GM19455 (cell line): ENCODE data around the gene TUBB2B.
"Not testable (repeated sequence)": the region's sequence is repeated elsewhere in the genome, so short reads cannot be mapped to it uniquely, and the experiment has no call there.

Source experiments
- ATAC-seq: cut with Tn5 transposase; IDR thresholded peaks from one replicate; pipeline ENCODE4 v1.9.1; 2021; ENCODE audit not compliant: unreplicated experiment

The TUBB2B gene

GRCh38 chr6:3190779-3191178 is 36.7 kb downstream of the TUBB2B start:
- no peak for ATAC-seq

GRCh38 chr6:3190056-3190455 is 37.4 kb downstream of the TUBB2B start:
- ATAC-seq: no peak

- not testable (repeated sequence) for ATAC-seq
These were observed 38.3 kb downstream of the TUBB2B start for GRCh38 chr6:3189192-3189591.

- ATAC-seq: no peak
These were observed 39.2 kb downstream of the TUBB2B start for GRCh38 chr6:3188262-3188661.

- ATAC-seq: peak; percentile 62
These were observed 40.5 kb downstream of the TUBB2B start for GRCh38 chr6:3186974-3187382.

- ATAC-seq: no peak
These were observed 44.4 kb downstream of the TUBB2B start for GRCh38 chr6:3183066-3183465.

GRCh38 chr6:3181105-3181504 is 46.3 kb downstream of the TUBB2B start:
- no peak for ATAC-seq

- ATAC-seq: not testable (repeated sequence)
These were observed 47.5 kb downstream of the TUBB2B start for GRCh38 chr6:3179945-3180344.

- not testable (repeated sequence) for ATAC-seq
These were observed 48.8 kb downstream of the TUBB2B start for GRCh38 chr6:3178666-3179065.

- no peak for ATAC-seq
These were observed 50.7 kb downstream of the TUBB2B start for GRCh38 chr6:3176562-3177355.

GRCh38 chr6:3175715-3176402 is 51.6 kb downstream of the TUBB2B start:
- ATAC-seq: no peak
